ENCODE data around the gene KRTAP20-4.

The KRTAP20-4 gene

GRCh38 chr21:30668776-30669175, 48.3 kb downstream of the KRTAP20-4 start:
- H4K20me1 ChIP-seq (ENCODE audit: insufficient read depth, low read length) = no peaks in the 10 kb centered on the region
- no peaks in the 10 kb centered on the region for H3K27me3 ChIP-seq (ENCODE audit: low read depth, low read length)
- H3K79me2 ChIP-seq (ENCODE audit: low read length) = no peaks in the 10 kb centered on the region
- H3K4me2 ChIP-seq (ENCODE audit: low read length) = no peak overlapping the region
- no peak overlapping the region for H3K4me3 ChIP-seq (ENCODE audit: low read length)
- H3K36me3 ChIP-seq (replicated peaks; ENCODE audit: low read depth, low read length) = no peaks in the 10 kb centered on the region
- no peak overlapping the region for H3K27ac ChIP-seq (ENCODE audit: low read length)
- H3K9ac ChIP-seq (ENCODE audit: low read length) = no peak overlapping the region
- no peaks in the 10 kb centered on the region for H3K4me1 ChIP-seq (ENCODE audit: low read length)
- no peak overlapping the region for H2AFZ ChIP-seq (ENCODE audit: low read depth, low read length)
- no peaks in the 10 kb centered on the region for H3K9me3 ChIP-seq (ENCODE audit: insufficient read depth, low read length)
- no peak for TF ChIP-seq CTCF (IDR thresholded peaks at IDR 0.05; ENCODE audit: low read depth, low read length)
- TF ChIP-seq EZH2phosphoT487 (IDR thresholded peaks at IDR 0.05; ENCODE audit: low read depth) = no peak

Data from OCI-LY3 (cell line).